C4-2B (cell line): ENCODE data around the gene CNTN4.

Source experiments
- ZFX ChIP-seq: fragments of 450-650 bp; IDR thresholded peaks from 2 replicates; pipeline ENCODE4 v1.6.1; 2017
- TF ChIP-seq, protein P1 (sequence below): fragments of 450-650 bp; conservative IDR thresholded peaks from 2 replicates; pipeline ENCODE4 v1.5.1; 2017; ENCODE audit warnings: mild to moderate bottlenecking

DNA sequence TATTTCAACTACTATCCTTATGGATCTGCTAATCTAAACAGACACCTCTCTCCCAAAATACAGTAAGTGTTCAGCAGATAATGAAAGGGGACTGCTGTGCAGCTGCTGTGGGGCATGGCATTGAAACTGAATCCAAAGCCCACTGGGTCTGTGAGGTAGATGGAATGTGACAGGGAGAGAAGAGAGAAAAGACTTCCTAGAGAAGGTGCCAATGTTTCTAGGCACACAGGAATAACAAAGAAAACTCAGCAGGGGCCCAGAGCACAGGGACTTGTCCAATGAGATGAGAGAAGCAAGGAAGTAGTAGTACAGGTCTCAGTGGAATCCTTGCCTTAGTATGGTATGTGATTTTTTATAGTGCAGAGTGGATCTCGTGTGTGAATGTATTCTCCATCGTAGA lies 553.7 kb downstream of the CNTN4 start:
- TF ChIP-seq, protein P1, sequence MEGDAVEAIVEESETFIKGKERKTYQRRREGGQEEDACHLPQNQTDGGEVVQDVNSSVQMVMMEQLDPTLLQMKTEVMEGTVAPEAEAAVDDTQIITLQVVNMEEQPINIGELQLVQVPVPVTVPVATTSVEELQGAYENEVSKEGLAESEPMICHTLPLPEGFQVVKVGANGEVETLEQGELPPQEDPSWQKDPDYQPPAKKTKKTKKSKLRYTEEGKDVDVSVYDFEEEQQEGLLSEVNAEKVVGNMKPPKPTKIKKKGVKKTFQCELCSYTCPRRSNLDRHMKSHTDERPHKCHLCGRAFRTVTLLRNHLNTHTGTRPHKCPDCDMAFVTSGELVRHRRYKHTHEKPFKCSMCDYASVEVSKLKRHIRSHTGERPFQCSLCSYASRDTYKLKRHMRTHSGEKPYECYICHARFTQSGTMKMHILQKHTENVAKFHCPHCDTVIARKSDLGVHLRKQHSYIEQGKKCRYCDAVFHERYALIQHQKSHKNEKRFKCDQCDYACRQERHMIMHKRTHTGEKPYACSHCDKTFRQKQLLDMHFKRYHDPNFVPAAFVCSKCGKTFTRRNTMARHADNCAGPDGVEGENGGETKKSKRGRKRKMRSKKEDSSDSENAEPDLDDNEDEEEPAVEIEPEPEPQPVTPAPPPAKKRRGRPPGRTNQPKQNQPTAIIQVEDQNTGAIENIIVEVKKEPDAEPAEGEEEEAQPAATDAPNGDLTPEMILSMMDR = no peak
- TF ChIP-seq ZFX = no peak
